ENCODE results near the gene DUSP3. TPM values are rescaled to one million over a fixed set of nuclear protein-coding genes. Genes with fewer than 3 reads are reported as not detected.

Gene DUSP3
- total RNA-seq, 6 donors from 2014 or later, result 58.7 to 122 (median 101) TPM

- ATAC-seq (ENCODE audit: low FRiP score in 2 of 2) (no peak), DNase-seq (no peak)
- H3K4me1 ChIP-seq, result peaks cover 0 to 2% (median 0%) of the 10 kb centered on the region in 4 donors
- no peaks in the 10 kb centered on the region for H3K27me3 ChIP-seq
- no peak overlapping the region for H3K27ac ChIP-seq
- no peak overlapping the region for H3K4me3 ChIP-seq
- no peaks in the 10 kb centered on the region for H3K9me3 ChIP-seq
- WGBS, 2 donors, result 94 to 97% methylated on average over 1 of the region's 1 CpG
- no peaks in the 10 kb centered on the region for H3K36me3 ChIP-seq
- no peak for TF ChIP-seq POLR2A (IDR thresholded peaks at IDR 0.05)
- TF ChIP-seq POLR2AphosphoS5 (IDR thresholded peaks at IDR 0.05), result no peak
- TF ChIP-seq, protein P1, sequence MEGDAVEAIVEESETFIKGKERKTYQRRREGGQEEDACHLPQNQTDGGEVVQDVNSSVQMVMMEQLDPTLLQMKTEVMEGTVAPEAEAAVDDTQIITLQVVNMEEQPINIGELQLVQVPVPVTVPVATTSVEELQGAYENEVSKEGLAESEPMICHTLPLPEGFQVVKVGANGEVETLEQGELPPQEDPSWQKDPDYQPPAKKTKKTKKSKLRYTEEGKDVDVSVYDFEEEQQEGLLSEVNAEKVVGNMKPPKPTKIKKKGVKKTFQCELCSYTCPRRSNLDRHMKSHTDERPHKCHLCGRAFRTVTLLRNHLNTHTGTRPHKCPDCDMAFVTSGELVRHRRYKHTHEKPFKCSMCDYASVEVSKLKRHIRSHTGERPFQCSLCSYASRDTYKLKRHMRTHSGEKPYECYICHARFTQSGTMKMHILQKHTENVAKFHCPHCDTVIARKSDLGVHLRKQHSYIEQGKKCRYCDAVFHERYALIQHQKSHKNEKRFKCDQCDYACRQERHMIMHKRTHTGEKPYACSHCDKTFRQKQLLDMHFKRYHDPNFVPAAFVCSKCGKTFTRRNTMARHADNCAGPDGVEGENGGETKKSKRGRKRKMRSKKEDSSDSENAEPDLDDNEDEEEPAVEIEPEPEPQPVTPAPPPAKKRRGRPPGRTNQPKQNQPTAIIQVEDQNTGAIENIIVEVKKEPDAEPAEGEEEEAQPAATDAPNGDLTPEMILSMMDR (IDR thresholded peaks at IDR 0.05), result no peak
- TF ChIP-seq EP300 (IDR thresholded peaks at IDR 0.05), result no peak
Measured at GRCh38 chr17:43789482-43789881, 10.7 kb upstream of the DUSP3 start.

DNA sequence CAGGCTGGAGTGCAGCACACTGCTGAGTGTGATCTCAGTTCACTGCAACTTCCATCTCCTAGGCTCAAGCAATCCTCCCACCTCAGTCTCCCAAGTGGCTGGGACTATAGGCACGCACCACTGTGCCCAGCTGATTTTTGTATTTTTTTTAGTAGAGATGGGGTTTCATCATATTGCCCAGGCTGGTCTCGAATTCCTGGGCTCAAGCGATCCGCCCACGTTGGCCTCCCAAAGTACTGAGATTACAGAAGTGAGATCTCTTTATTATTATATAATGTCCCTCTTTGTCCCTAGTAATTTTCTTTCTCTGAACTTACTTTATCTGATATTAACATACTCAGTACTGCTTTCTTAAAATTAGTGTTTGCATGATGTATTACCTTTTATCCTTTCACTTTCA is 9.8 kb upstream of the DUSP3 start:
- Histone ChIP-seq H3K9me3 (no peaks in the 10 kb centered on the region), H3K36me3 (no peaks in the 10 kb centered on the region), H3K27me3 (no peaks in the 10 kb centered on the region), H3K27ac (no peak overlapping the region), H3K4me3 (no peak overlapping the region), H3K4me1 (peaks cover 0 to 2% (median 0%) of the 10 kb centered on the region in 4 donors)
- DNase-seq (no peak), ATAC-seq (ENCODE audit: low FRiP score in 2 of 2) (no peak)
- TF ChIP-seq POLR2A (IDR thresholded peaks at IDR 0.05) (no peak), EP300 (IDR thresholded peaks at IDR 0.05) (no peak), POLR2AphosphoS5 (IDR thresholded peaks at IDR 0.05) (no peak)
- TF ChIP-seq, protein P1 (IDR thresholded peaks at IDR 0.05), result no peak
- WGBS, 2 donors, result 81 to 83% methylated on average over 5 of the region's 5 CpGs

DNA sequence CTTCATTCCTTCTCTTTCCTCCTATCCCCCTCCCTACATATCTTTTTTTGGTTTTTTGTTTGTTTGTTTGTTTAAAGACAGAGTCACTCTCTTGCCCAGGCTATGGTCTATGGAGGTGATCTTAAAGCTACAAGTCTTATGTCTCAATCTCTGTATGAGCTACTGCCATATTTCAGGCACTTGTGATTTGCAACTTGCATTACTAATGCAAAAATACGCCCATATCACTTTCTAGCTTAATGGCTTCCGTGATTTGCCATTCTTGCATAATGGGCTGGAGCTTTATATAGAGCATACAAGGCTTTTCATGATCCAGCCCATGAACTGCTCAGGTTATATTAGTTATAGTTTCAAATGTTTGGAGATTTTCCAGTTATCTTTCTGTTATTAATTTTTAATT is 9.0 kb upstream of the DUSP3 start:
- WGBS, 2 donors, result 75 to 76% methylated on average over 2 of the region's 2 CpGs
- Histone ChIP-seq H3K4me3 (no peak overlapping the region), H3K9me3 (no peaks in the 10 kb centered on the region), H3K27me3 (no peaks in the 10 kb centered on the region), H3K4me1 (peaks cover 0 to 2% (median 0%) of the 10 kb centered on the region in 4 donors), H3K36me3 (no peaks in the 10 kb centered on the region), H3K27ac (no peak overlapping the region)
- ATAC-seq (ENCODE audit: low FRiP score in 2 of 2), result no peak
- TF ChIP-seq, protein P1 (IDR thresholded peaks at IDR 0.05), result no peak
- TF ChIP-seq POLR2AphosphoS5 (IDR thresholded peaks at IDR 0.05) (no peak), POLR2A (IDR thresholded peaks at IDR 0.05) (no peak), EP300 (IDR thresholded peaks at IDR 0.05) (no peak)
- DNase-seq, result no peak

DNA sequence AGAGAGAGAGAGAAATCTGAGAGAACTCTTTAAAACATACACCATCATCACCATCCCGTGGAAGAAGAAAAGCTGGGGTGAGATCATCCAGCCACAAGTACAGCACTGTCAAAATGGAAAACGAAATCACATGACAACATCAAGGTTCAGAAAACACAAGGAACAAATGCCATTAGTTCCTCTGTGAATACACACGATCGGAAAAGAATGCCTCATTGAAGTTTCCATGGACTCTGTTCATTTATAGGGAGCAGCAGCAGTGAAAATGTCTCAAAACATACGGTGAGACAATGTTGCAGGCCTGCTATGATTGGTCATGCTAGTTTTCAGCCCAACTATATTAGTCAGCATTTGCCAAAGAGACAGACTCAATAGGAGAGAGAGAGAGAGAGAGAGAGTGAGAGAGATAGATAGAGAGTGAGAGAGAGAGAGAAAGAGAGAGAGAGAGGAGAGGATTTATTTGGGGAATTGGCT is 5.9 kb upstream of the DUSP3 start:
- WGBS, 2 donors, result 71 to 84% methylated on average over 5 of the region's 5 CpGs
- H3K27me3 ChIP-seq, result no peaks in the 10 kb centered on the region
- ATAC-seq (ENCODE audit: low FRiP score in 2 of 2) (peak in 1 of 2 donors; percentile 51), DNase-seq (no peak)
- TF ChIP-seq, protein P1 (IDR thresholded peaks at IDR 0.05), result no peak
- TF ChIP-seq POLR2AphosphoS5 (IDR thresholded peaks at IDR 0.05), result no peak
- no peak for TF ChIP-seq POLR2A (IDR thresholded peaks at IDR 0.05)
- no peak for TF ChIP-seq EP300 (IDR thresholded peaks at IDR 0.05)
- H3K4me1 ChIP-seq, result peaks cover 3 to 9% (median 5%) of the 10 kb centered on the region in 4 donors
- no peaks in the 10 kb centered on the region for H3K9me3 ChIP-seq
- H3K4me3 ChIP-seq, result no peak overlapping the region
- no peaks in the 10 kb centered on the region for H3K36me3 ChIP-seq
- H3K27ac ChIP-seq, result no peak overlapping the region

DNA sequence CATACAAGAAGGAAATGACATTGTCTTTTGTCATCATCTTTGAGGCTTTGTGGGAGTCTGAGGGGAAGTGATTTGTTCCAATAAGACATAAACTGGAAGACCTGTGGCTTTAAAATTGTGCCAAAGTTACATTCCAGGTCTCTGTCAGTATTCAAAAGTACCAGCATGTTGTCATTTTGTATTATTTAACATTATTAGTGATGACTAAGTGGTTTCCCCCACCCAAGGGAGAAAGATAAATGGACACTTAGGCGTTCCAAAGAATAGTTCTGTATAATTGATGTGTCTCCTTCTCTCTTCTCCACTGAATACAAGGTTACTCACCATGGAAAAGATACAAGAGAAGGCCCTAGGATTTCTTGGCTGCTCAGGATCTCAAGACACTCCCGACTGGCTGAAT is 5.3 kb upstream of the DUSP3 start:
- peak in 1 of 2 donors; percentile 40 for ATAC-seq (ENCODE audit: low FRiP score in 2 of 2)
- 69 to 74% methylated on average over 2 of the region's 2 CpGs for WGBS, 2 donors
- Histone ChIP-seq H3K4me3 (no peak overlapping the region), H3K4me1 (peaks cover 9 to 15% (median 11%) of the 10 kb centered on the region in 4 donors), H3K9me3 (no peaks in the 10 kb centered on the region), H3K27ac (no peak overlapping the region), H3K27me3 (no peaks in the 10 kb centered on the region), H3K36me3 (no peaks in the 10 kb centered on the region)
- DNase-seq, result no peak
- TF ChIP-seq EP300 (IDR thresholded peaks at IDR 0.05), result no peak
